Testis (tissue), 2 donors: Measurements from ENCODE around the gene PTPRU.

Experiments used
- POLR2A ChIP-seq: fragments of 450-650 bp; IDR thresholded peaks from one replicate; pipeline ENCODE4 v1.6.1; 2017; ENCODE audit warnings: antibody characterized with exemption, mild to moderate bottlenecking, moderate library complexity
- TF ChIP-seq, protein P1 (sequence below), 3 experiments: fragments of 450-650 bp in 2 of 3; fragments of 200-600 bp in 1 of 3; sonication (generic) in 1 of 3; IDR thresholded peaks; one replicate each; pipeline ENCODE4 v1.5.1; 2016 to 2019; ENCODE audit warnings: antibody characterized with exemption in 3 of 3, mild to moderate bottlenecking in 2 of 3, moderate library complexity in 1 of 3

DNA sequence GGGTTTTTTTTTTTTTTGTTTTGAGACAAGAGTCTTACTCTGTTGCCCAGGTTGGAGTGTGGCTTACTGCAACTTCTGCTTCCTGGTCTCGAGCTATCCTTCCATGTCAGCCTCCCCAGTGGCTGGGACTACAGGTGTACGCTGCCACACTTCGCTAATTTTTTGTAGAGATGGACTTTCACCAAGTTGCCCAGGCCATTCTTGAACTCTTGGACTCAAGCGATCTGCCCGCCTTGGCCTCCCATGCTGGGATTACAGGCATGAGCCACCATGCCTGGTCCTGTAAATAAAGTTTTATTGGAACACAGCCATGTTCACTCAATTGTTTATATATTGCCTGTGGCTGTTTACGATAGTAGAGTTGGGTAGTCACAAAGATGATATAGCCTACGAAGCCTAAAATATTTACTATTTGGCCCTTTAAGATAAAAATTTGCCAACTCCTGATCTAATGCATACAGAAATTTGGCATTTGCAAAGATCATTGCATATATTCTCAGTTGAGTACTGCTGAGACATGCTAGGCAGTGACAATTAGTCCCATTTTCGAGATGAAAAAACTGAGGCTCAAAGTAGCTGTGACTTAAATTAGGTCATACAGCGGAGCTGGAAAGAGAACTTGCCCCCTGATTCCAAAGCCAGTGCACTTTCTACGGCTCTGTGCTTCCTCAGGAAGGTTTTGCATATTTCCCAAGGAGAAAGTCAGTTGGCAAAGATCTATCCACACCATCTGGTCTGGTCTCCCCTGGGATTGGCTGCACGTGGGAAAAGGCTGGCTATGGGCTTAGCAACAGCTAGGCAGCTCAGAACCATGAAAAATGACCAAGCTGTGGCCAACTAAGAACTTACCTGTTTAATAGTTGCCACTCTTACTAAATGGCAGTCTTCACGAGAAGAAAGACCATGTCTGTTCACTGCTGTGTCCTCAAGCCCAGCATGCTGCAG, 25.0 kb upstream of the PTPRU start:
- TF ChIP-seq, protein P1, sequence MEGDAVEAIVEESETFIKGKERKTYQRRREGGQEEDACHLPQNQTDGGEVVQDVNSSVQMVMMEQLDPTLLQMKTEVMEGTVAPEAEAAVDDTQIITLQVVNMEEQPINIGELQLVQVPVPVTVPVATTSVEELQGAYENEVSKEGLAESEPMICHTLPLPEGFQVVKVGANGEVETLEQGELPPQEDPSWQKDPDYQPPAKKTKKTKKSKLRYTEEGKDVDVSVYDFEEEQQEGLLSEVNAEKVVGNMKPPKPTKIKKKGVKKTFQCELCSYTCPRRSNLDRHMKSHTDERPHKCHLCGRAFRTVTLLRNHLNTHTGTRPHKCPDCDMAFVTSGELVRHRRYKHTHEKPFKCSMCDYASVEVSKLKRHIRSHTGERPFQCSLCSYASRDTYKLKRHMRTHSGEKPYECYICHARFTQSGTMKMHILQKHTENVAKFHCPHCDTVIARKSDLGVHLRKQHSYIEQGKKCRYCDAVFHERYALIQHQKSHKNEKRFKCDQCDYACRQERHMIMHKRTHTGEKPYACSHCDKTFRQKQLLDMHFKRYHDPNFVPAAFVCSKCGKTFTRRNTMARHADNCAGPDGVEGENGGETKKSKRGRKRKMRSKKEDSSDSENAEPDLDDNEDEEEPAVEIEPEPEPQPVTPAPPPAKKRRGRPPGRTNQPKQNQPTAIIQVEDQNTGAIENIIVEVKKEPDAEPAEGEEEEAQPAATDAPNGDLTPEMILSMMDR (IDR thresholded peaks at IDR 0.05), result no peak
- no peak for TF ChIP-seq POLR2A
